ENCODE data around the gene PIP5K1B. TPM values are rescaled to one million over a fixed set of nuclear protein-coding genes. Genes with fewer than 3 reads are reported as not detected.

Gene PIP5K1B
- total and polyA plus RNA-seq, 2 donors (not counting 1 experiment from before 2014, with no cell fraction given): 11.8 to 24.1 TPM

DNA sequence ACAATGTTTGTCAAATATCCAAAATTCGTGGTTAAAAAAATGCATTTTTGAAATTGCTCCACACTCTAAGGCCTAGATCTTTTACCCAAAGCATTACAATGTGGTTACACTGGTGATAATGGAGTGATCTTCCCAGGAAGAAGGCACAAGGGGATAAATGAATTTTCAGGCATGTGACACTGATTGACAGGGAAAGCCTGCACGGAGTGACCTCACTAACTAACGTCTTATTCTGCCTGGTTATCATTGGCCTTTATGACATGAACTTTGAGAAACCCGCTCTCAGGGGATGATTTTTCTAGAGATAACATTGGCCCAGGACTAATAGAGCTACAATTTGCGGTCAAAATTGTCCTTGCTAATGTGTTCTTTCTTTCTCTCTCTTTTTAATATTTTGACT, 171.2 kb downstream of the PIP5K1B start:
- no peak overlapping the region for H3K9ac ChIP-seq (ENCODE audit: low read length)
- TF ChIP-seq, protein P1, sequence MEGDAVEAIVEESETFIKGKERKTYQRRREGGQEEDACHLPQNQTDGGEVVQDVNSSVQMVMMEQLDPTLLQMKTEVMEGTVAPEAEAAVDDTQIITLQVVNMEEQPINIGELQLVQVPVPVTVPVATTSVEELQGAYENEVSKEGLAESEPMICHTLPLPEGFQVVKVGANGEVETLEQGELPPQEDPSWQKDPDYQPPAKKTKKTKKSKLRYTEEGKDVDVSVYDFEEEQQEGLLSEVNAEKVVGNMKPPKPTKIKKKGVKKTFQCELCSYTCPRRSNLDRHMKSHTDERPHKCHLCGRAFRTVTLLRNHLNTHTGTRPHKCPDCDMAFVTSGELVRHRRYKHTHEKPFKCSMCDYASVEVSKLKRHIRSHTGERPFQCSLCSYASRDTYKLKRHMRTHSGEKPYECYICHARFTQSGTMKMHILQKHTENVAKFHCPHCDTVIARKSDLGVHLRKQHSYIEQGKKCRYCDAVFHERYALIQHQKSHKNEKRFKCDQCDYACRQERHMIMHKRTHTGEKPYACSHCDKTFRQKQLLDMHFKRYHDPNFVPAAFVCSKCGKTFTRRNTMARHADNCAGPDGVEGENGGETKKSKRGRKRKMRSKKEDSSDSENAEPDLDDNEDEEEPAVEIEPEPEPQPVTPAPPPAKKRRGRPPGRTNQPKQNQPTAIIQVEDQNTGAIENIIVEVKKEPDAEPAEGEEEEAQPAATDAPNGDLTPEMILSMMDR (IDR thresholded peaks at IDR 0.05): no peak
- no peak for TF ChIP-seq EZH2 (IDR thresholded peaks at IDR 0.05; ENCODE audit: borderline replicate concordance, insufficient read depth, low read depth, low read length, poor library complexity, severe bottlenecking)
- Mint-ChIP-seq H3K27ac (no peak overlapping the region), H3K4me3 (no peak overlapping the region), H3K9me3 (ENCODE audit: insufficient read depth) (no peaks in the 10 kb centered on the region), H3K4me1 (no peaks in the 10 kb centered on the region), H3K27me3 (no peaks in the 10 kb centered on the region)
- H3K79me2 ChIP-seq (ENCODE audit: control insufficient read depth, insufficient read depth, low read length): no peaks in the 10 kb centered on the region
- H3K4me3 ChIP-seq (ENCODE audit: control extremely low read depth in 1 of 5, extremely low read depth in 1 of 5, insufficient read depth in 1 of 5, low read depth in 2 of 5, low read length in 4 of 5): no peak overlapping the region
- no peaks in the 10 kb centered on the region for H3K27me3 ChIP-seq (replicated peaks in 1 of 4; ENCODE audit: control extremely low read depth in 1 of 4, control insufficient read depth in 3 of 4, insufficient read depth in 4 of 4, low read length in 3 of 4)
- ATAC-seq (ENCODE audit: low read depth) (no peak), DNase-seq (no peak)
- ChIA-PET POLR2A (no interaction called here), CTCF (interaction anchor here (0.7 kb wide), 1 partner anchor 176 kb away, joined by 3 read pairs; no protein-coding TSS in a partner anchor)
- intact Hi-C loops (cut with micrococcal nuclease): no loop called here
- H3K27ac ChIP-seq (ENCODE audit: low read length in 2 of 2): no peak overlapping the region
- H2AFZ ChIP-seq (ENCODE audit: insufficient read depth, low read depth, low read length, poor library complexity, severe bottlenecking): no peak overlapping the region
- 97% methylated on average over 4 of the region's 5 CpGs for WGBS (ENCODE audit: insufficient coverage)
- no peaks in the 10 kb centered on the region for H3K9me3 ChIP-seq (ENCODE audit: control extremely low read depth in 1 of 3, control insufficient read depth in 2 of 3, insufficient read depth in 1 of 3, low read length in 2 of 3)
- peaks cover 6 to 9% of the 10 kb centered on the region in 2 experiments for H3K36me3 ChIP-seq (replicated peaks in 1 of 2; ENCODE audit: control extremely low read depth in 1 of 2, control insufficient read depth in 1 of 2, extremely low read depth in 1 of 2, insufficient read depth in 2 of 2, low read length in 1 of 2)
- H3K4me2 ChIP-seq (replicated peaks; ENCODE audit: low read depth, low read length, poor library complexity, severe bottlenecking): no peak overlapping the region
- H4K20me1 ChIP-seq (ENCODE audit: control insufficient read depth, insufficient read depth, low read length, poor library complexity, severe bottlenecking): no peaks in the 10 kb centered on the region
- no peaks in the 10 kb centered on the region for H3K4me1 ChIP-seq (ENCODE audit: control insufficient read depth in 2 of 2, insufficient read depth in 2 of 2, low read length in 2 of 2)

DNA sequence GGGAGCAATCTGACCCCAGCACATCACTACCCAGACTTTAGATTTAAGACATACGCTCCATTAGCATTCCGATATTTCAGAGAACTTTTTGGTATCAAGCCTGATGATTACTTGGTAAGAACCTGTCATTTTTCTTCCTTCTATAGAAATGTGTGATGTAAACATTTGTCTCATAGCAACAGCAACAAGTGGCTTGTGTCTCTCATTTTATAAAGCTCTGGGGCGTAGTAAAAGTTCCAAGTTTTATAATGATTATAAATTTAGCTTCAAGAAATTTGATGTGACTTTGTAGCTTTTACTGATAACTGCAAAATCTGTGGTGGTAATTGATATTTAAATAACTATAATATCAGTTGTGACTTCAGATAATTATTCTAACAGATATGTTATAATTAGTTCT, 171.6 kb downstream of the PIP5K1B start:
- H3K4me2 ChIP-seq (replicated peaks; ENCODE audit: low read depth, low read length, poor library complexity, severe bottlenecking): no peak overlapping the region
- POLR2A ChIA-PET: no interaction called here
- H3K27me3 Mint-ChIP-seq: no peaks in the 10 kb centered on the region
- no peak overlapping the region for H3K4me3 Mint-ChIP-seq
- H3K27me3 ChIP-seq (replicated peaks in 1 of 4; ENCODE audit: control extremely low read depth in 1 of 4, control insufficient read depth in 3 of 4, insufficient read depth in 4 of 4, low read length in 3 of 4): no peaks in the 10 kb centered on the region
- H3K9me3 Mint-ChIP-seq (ENCODE audit: insufficient read depth): no peaks in the 10 kb centered on the region
- H3K36me3 ChIP-seq (replicated peaks in 1 of 2; ENCODE audit: control extremely low read depth in 1 of 2, control insufficient read depth in 1 of 2, extremely low read depth in 1 of 2, insufficient read depth in 2 of 2, low read length in 1 of 2): peaks cover 8 to 10% of the 10 kb centered on the region in 2 experiments
- no peaks in the 10 kb centered on the region for H3K9me3 ChIP-seq (ENCODE audit: control extremely low read depth in 1 of 3, control insufficient read depth in 2 of 3, insufficient read depth in 1 of 3, low read length in 2 of 3)
- H3K27ac ChIP-seq (ENCODE audit: low read length in 2 of 2): no peak overlapping the region
- no peaks in the 10 kb centered on the region for H3K4me1 Mint-ChIP-seq
- TF ChIP-seq, protein P1 (IDR thresholded peaks at IDR 0.05): no peak
- TF ChIP-seq EZH2 (IDR thresholded peaks at IDR 0.05; ENCODE audit: borderline replicate concordance, insufficient read depth, low read depth, low read length, poor library complexity, severe bottlenecking): no peak
- H3K9ac ChIP-seq (ENCODE audit: low read length): no peak overlapping the region
- WGBS (ENCODE audit: insufficient coverage): no CpG with 5 or more reads among the region's 3 CpGs
- ATAC-seq (ENCODE audit: low read depth): no peak
- H4K20me1 ChIP-seq (ENCODE audit: control insufficient read depth, insufficient read depth, low read length, poor library complexity, severe bottlenecking): no peaks in the 10 kb centered on the region
- H3K79me2 ChIP-seq (ENCODE audit: control insufficient read depth, insufficient read depth, low read length): no peaks in the 10 kb centered on the region
- H3K4me3 ChIP-seq (ENCODE audit: control extremely low read depth in 1 of 5, extremely low read depth in 1 of 5, insufficient read depth in 1 of 5, low read depth in 2 of 5, low read length in 4 of 5): no peak overlapping the region
- intact Hi-C loops (cut with micrococcal nuclease): no loop called here
- H3K4me1 ChIP-seq (ENCODE audit: control insufficient read depth in 2 of 2, insufficient read depth in 2 of 2, low read length in 2 of 2): no peaks in the 10 kb centered on the region
- H2AFZ ChIP-seq (ENCODE audit: insufficient read depth, low read depth, low read length, poor library complexity, severe bottlenecking): no peak overlapping the region
- CTCF ChIA-PET: interaction anchor here (0.7 kb wide), 1 partner anchor 176 kb away, joined by 3 read pairs; no protein-coding TSS in a partner anchor
- no peak for DNase-seq
- H3K27ac Mint-ChIP-seq: no peak overlapping the region

All from B cell (primary cell).